ENCODE measurements around the gene NPPB. TPM values are rescaled to one million over a fixed set of nuclear protein-coding genes. Genes with fewer than 3 reads are reported as not detected.

Gene NPPB
- total and polyA plus RNA-seq, 9 of the 15 experiments (the other 6 are each of a cell fraction or from before 2014, with no cell fraction given), result not detected

GRCh38 chr1:11858968-11859871, 475 bp upstream of the NPPB start (continued):
- peak; percentile 72; the same call in 1 of the 2 replicates for TF ChIP-seq ETS1 (conservative IDR thresholded peaks at IDR 0.05; ENCODE audit: control insufficient read depth, low read depth, low read length)
- no peak for TF ChIP-seq ASH1L (IDR thresholded peaks at IDR 0.05; ENCODE audit: borderline replicate concordance, low read depth, partially characterized antibody)
- TF ChIP-seq KDM4B (IDR thresholded peaks at IDR 0.05; ENCODE audit: borderline replicate concordance in 2 of 2, low read depth in 1 of 2), result no peak
- peak; percentile 15; the same call in 1 of the 2 replicates for TF ChIP-seq MYNN (IDR thresholded peaks at IDR 0.05)
- peak; percentile 76 for TF ChIP-seq MYNN (CRISPR knock-in tag; IDR thresholded peaks at IDR 0.05)
- TF ChIP-seq NCOR1 (IDR thresholded peaks at IDR 0.05), result no peak
- no peak for TF ChIP-seq MTA2 (IDR thresholded peaks at IDR 0.05; ENCODE audit: low read depth)
- no peak for TF ChIP-seq OTX1 (CRISPR knock-in tag; IDR thresholded peaks at IDR 0.05)
- TF ChIP-seq PRDM10 (IDR thresholded peaks at IDR 0.05; ENCODE audit: partially characterized antibody), result no peak
- TF ChIP-seq EZH2 (IDR thresholded peaks at IDR 0.05; ENCODE audit: borderline replicate concordance, low read depth, low read length), result no peak
- peak; percentile 83; the same call in 1 of the 2 replicates for TF ChIP-seq ZBTB1 (CRISPR knock-in tag; IDR thresholded peaks at IDR 0.05; ENCODE audit: borderline replicate concordance, low read depth)
- 0 out of 2 replicates have a peak, but pooled peaks have one; percentile 59 for TF ChIP-seq SAFB (IDR thresholded peaks at IDR 0.05; ENCODE audit: borderline replicate concordance, low read depth, low read length)
- no peak for TF ChIP-seq NCOA4 (IDR thresholded peaks at IDR 0.05; ENCODE audit: partially characterized antibody)
- peak; percentile 98 for TF ChIP-seq TGIF2 (CRISPR knock-in tag; IDR thresholded peaks at IDR 0.05)
- peak; percentile 98 for TF ChIP-seq MIER1 (IDR thresholded peaks at IDR 0.05; ENCODE audit: low read depth)
- no peak for TF ChIP-seq NUFIP1 (IDR thresholded peaks at IDR 0.05; ENCODE audit: partially characterized antibody)
- peak; percentile 89; the same call in 1 of the 2 replicates for TF ChIP-seq FOXP4 (CRISPR knock-in tag; IDR thresholded peaks at IDR 0.05; ENCODE audit: borderline replicate concordance)
- no peak for TF ChIP-seq HNRNPUL1 (IDR thresholded peaks at IDR 0.05; ENCODE audit: low read length)
- TF ChIP-seq SREBF2 (CRISPR knock-in tag; IDR thresholded peaks at IDR 0.05), result no peak
- no peak for TF ChIP-seq GATAD2A (IDR thresholded peaks at IDR 0.05)

Data from K562 (cell line).